ENCODE results near the gene MRPS15. TPM values are rescaled to one million over a fixed set of nuclear protein-coding genes. Genes with fewer than 3 reads are reported as not detected.

MRPS15 gene
- total RNA-seq, 1 experiment from 2014 or later: 98.7 TPM

- CTCF ChIA-PET: no interaction called here
- no peak for DNase-seq (ENCODE audit: low read depth, low spot score)
Observed at GRCh38 chr1:36484099-36484498, 19.9 kb upstream of the MRPS15 start.

DNA sequence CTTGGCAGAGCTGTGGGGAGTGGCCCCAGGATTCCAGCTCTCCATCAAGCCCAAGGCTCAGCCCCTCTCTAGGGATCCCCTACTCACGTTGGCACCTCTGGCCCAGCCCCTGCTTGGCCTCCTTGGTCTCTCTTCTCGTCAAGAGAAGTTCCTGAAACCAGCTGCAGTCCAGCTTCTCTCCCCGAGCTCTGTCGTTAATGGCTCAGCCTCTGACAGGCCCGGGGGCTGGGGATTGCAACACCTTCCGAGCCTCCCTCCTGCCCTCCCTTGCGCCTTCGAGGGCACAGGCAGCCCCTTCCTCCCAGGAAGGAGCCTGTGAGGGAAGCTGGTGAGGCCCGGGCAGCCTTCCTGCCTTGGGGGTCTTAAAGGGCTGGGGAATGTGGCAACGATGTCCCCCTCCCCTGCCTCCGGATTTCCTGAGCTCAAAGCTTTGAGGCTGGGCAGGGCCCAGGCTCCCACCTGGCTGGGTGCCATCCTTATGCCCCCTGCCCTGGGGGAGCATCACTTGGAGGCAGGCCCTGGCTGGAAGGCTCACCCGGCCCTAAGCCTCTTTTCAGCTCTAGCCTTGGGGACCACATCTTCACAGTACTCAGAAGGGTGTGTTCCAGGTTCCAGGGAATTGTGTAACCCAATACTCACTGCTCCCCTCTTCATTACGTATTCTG lies 18.7 kb upstream of the MRPS15 start, which contains the start of gene CSF3R:
Gene CSF3R (minus strand): TSS at position 190 of the 665 bp plus-strand sequence. CDS start 3,417 bp downstream, outside the sequence.
- H3K4me1 ChIP-seq (ENCODE audit: control insufficient read depth in 1 of 2, insufficient read depth in 2 of 2, low read length in 2 of 2): no peaks in the 10 kb centered on the region
- BruUV-seq (replicated peaks): no TSS peak
- H3K9me2 ChIP-seq (ENCODE audit: insufficient read depth): no peaks in the 10 kb centered on the region
- ATAC-seq: no peak
- ChIA-PET POLR2A (no interaction called here), CTCF (no interaction called here), RAD21 (ENCODE audit: low non-redundant PET in 1 of 2, low total read pairs in 2 of 2, uncharacterized antibody in 2 of 2, unreplicated experiment in 2 of 2) (no interaction called here)
- no peak for DNase-seq (ENCODE audit: low read depth, low spot score)
- no peaks in the 10 kb centered on the region for H4K20me1 ChIP-seq (ENCODE audit: insufficient read depth)
- intact Hi-C loops (cut with micrococcal nuclease): no loop called here
- H3K79me2 ChIP-seq (ENCODE audit: insufficient read depth, low read length): no peaks in the 10 kb centered on the region
- H3K9me3 ChIP-seq (ENCODE audit: control insufficient read depth in 1 of 2, insufficient read depth in 1 of 2, low read depth in 1 of 2, low read length in 2 of 2): no peaks in the 10 kb centered on the region
- H3K4me3 ChIP-seq (replicated peaks in 1 of 2; ENCODE audit: low read depth in 1 of 2, low read length in 2 of 2): no peak within 1 kb of the TSS
- H3K27me3 ChIP-seq (ENCODE audit: insufficient read depth, low read length): peaks cover 13% of the 10 kb centered on the region
- H3K27ac ChIP-seq (ENCODE audit: low read depth, low read length): no peak within 1 kb of the TSS
- no peak within 1 kb of the TSS for H2AFZ ChIP-seq (ENCODE audit: low read depth, low read length, poor library complexity, severe bottlenecking)
- H3K36me3 ChIP-seq (ENCODE audit: control insufficient read depth in 1 of 2, insufficient read depth in 2 of 2, low read length in 2 of 2): no peaks in the 10 kb centered on the region
- H3K4me2 ChIP-seq (ENCODE audit: low read length): no peak within 1 kb of the TSS
- H3K9ac ChIP-seq (ENCODE audit: low read length): no peak within 1 kb of the TSS
- TF ChIP-seq, protein P1, sequence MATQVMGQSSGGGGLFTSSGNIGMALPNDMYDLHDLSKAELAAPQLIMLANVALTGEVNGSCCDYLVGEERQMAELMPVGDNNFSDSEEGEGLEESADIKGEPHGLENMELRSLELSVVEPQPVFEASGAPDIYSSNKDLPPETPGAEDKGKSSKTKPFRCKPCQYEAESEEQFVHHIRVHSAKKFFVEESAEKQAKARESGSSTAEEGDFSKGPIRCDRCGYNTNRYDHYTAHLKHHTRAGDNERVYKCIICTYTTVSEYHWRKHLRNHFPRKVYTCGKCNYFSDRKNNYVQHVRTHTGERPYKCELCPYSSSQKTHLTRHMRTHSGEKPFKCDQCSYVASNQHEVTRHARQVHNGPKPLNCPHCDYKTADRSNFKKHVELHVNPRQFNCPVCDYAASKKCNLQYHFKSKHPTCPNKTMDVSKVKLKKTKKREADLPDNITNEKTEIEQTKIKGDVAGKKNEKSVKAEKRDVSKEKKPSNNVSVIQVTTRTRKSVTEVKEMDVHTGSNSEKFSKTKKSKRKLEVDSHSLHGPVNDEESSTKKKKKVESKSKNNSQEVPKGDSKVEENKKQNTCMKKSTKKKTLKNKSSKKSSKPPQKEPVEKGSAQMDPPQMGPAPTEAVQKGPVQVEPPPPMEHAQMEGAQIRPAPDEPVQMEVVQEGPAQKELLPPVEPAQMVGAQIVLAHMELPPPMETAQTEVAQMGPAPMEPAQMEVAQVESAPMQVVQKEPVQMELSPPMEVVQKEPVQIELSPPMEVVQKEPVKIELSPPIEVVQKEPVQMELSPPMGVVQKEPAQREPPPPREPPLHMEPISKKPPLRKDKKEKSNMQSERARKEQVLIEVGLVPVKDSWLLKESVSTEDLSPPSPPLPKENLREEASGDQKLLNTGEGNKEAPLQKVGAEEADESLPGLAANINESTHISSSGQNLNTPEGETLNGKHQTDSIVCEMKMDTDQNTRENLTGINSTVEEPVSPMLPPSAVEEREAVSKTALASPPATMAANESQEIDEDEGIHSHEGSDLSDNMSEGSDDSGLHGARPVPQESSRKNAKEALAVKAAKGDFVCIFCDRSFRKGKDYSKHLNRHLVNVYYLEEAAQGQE (IDR thresholded peaks at IDR 0.05; ENCODE audit: low read depth): no peak
- TF ChIP-seq MAX (IDR thresholded peaks at IDR 0.05) (no peak), TCF7L2 (IDR thresholded peaks at IDR 0.05; ENCODE audit: borderline replicate concordance, extremely low read depth, insufficient read depth, insufficient read length) (no peak), POLR2A (IDR thresholded peaks at IDR 0.05; ENCODE audit: borderline replicate concordance, extremely low read depth, insufficient read depth, insufficient read length) (no peak), ZNF274 (IDR thresholded peaks at IDR 0.05; ENCODE audit: low read depth, low read length) (no peak), SIN3A (IDR thresholded peaks at IDR 0.05; ENCODE audit: low read depth) (no peak), CTCF (IDR thresholded peaks at IDR 0.05 in 2 of 3, conservative IDR thresholded peaks at IDR 0.05 in 1 of 3; ENCODE audit: borderline replicate concordance in 1 of 3, insufficient read depth in 1 of 3, low read depth in 2 of 3, low read length in 2 of 3) (no peak), RAD21 (IDR thresholded peaks at IDR 0.05; ENCODE audit: low read depth) (no peak)

More at GRCh38 chr1:36484099-36484498, 19.9 kb upstream of the MRPS15 start:
- no peak overlapping the region for H3K27ac ChIP-seq (ENCODE audit: low read depth, low read length)
- no peaks in the 10 kb centered on the region for H3K36me3 ChIP-seq (ENCODE audit: control insufficient read depth in 1 of 2, insufficient read depth in 2 of 2, low read length in 2 of 2)
- no peaks in the 10 kb centered on the region for H3K79me2 ChIP-seq (ENCODE audit: insufficient read depth, low read length)
- no peak overlapping the region for H3K9ac ChIP-seq (ENCODE audit: low read length)
- no peak for ATAC-seq
- intact Hi-C loops (cut with micrococcal nuclease): no loop called here
- RAD21 ChIA-PET (ENCODE audit: low non-redundant PET in 1 of 2, low total read pairs in 2 of 2, uncharacterized antibody in 2 of 2, unreplicated experiment in 2 of 2): no interaction called here
- TF ChIP-seq JUND (IDR thresholded peaks at IDR 0.05) (no peak), SP1 (IDR thresholded peaks at IDR 0.05; ENCODE audit: low read depth) (no peak), ZNF274 (IDR thresholded peaks at IDR 0.05; ENCODE audit: low read depth, low read length) (no peak)
- TF ChIP-seq, protein P2, sequence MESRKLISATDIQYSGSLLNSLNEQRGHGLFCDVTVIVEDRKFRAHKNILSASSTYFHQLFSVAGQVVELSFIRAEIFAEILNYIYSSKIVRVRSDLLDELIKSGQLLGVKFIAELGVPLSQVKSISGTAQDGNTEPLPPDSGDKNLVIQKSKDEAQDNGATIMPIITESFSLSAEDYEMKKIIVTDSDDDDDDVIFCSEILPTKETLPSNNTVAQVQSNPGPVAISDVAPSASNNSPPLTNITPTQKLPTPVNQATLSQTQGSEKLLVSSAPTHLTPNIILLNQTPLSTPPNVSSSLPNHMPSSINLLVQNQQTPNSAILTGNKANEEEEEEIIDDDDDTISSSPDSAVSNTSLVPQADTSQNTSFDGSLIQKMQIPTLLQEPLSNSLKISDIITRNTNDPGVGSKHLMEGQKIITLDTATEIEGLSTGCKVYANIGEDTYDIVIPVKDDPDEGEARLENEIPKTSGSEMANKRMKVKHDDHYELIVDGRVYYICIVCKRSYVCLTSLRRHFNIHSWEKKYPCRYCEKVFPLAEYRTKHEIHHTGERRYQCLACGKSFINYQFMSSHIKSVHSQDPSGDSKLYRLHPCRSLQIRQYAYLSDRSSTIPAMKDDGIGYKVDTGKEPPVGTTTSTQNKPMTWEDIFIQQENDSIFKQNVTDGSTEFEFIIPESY (IDR thresholded peaks at IDR 0.05; ENCODE audit: extremely low read depth, insufficient replicate concordance, low read length): no peak
- H4K20me1 ChIP-seq (ENCODE audit: insufficient read depth): no peaks in the 10 kb centered on the region
- H3K9me3 ChIP-seq (ENCODE audit: control insufficient read depth in 1 of 2, insufficient read depth in 1 of 2, low read depth in 1 of 2, low read length in 2 of 2): no peaks in the 10 kb centered on the region
- H3K27me3 ChIP-seq (ENCODE audit: insufficient read depth, low read length): peaks cover 12% of the 10 kb centered on the region
- POLR2A ChIA-PET: no interaction called here
- H2AFZ ChIP-seq (ENCODE audit: low read depth, low read length, poor library complexity, severe bottlenecking): no peak overlapping the region
- H3K4me2 ChIP-seq (ENCODE audit: low read length): no peak overlapping the region
- no peak overlapping the region for H3K4me3 ChIP-seq (replicated peaks in 1 of 2; ENCODE audit: low read depth in 1 of 2, low read length in 2 of 2)
- no peaks in the 10 kb centered on the region for H3K9me2 ChIP-seq (ENCODE audit: insufficient read depth)
- no TSS peak for BruUV-seq (replicated peaks)
- no peaks in the 10 kb centered on the region for H3K4me1 ChIP-seq (ENCODE audit: control insufficient read depth in 1 of 2, insufficient read depth in 2 of 2, low read length in 2 of 2)

All from HCT116 (cell line).